ENCODE results near the gene CEP128. TPM values are rescaled to one million over a fixed set of nuclear protein-coding genes. Genes with fewer than 3 reads are reported as not detected.

Gene CEP128
- total RNA-seq, 1 experiment from 2014 or later = 12.0 TPM

DNA sequence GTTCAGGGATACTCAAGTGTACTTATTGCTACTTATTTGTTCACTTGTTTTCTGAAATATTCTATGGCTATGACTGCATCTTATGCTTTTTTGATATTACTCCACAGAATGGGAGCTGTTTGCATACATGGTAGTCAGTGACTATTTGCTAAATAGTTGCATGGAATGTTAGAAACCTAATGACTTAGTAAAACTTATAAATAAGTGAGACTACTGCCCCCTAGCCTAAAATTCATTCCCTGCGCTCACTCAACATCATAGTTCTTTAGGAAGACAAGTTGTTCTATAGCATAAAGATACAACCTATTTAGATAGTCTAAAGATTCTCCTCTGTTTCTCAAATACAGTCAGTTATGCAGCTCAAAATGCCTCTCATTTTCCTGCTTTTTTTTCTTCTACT lies 305.5 kb downstream of the CEP128 start (continued):
- TF ChIP-seq, protein P1, sequence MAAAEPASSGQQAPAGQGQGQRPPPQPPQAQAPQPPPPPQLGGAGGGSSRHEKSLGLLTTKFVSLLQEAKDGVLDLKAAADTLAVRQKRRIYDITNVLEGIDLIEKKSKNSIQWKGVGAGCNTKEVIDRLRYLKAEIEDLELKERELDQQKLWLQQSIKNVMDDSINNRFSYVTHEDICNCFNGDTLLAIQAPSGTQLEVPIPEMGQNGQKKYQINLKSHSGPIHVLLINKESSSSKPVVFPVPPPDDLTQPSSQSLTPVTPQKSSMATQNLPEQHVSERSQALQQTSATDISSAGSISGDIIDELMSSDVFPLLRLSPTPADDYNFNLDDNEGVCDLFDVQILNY (CRISPR knock-in tag; IDR thresholded peaks at IDR 0.05) = no peak
- TF ChIP-seq ETV6 (CRISPR knock-in tag; IDR thresholded peaks at IDR 0.05) (no peak), PRRX2 (CRISPR knock-in tag; IDR thresholded peaks at IDR 0.05) (no peak), RELA (CRISPR knock-in tag; IDR thresholded peaks at IDR 0.05; ENCODE audit: borderline replicate concordance) (no peak), NFYB (CRISPR knock-in tag; conservative IDR thresholded peaks at IDR 0.05; ENCODE audit: low read depth) (no peak), ELF4 (CRISPR knock-in tag; IDR thresholded peaks at IDR 0.05; ENCODE audit: low read depth) (no peak), IRF2 (CRISPR knock-in tag; IDR thresholded peaks at IDR 0.05; ENCODE audit: borderline replicate concordance, low read depth) (no peak)
- TF ChIP-seq, protein P2, sequence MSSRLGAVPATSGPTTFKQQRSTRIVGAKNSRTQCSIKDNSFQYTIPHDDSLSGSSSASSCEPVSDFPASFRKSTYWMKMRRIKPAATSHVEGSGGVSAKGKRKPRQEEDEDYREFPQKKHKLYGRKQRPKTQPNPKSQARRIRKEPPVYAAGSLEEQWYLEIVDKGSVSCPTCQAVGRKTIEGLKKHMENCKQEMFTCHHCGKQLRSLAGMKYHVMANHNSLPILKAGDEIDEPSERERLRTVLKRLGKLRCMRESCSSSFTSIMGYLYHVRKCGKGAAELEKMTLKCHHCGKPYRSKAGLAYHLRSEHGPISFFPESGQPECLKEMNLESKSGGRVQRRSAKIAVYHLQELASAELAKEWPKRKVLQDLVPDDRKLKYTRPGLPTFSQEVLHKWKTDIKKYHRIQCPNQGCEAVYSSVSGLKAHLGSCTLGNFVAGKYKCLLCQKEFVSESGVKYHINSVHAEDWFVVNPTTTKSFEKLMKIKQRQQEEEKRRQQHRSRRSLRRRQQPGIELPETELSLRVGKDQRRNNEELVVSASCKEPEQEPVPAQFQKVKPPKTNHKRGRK (CRISPR knock-in tag; IDR thresholded peaks at IDR 0.05; ENCODE audit: borderline replicate concordance) = no peak
- TF ChIP-seq, protein P3, sequence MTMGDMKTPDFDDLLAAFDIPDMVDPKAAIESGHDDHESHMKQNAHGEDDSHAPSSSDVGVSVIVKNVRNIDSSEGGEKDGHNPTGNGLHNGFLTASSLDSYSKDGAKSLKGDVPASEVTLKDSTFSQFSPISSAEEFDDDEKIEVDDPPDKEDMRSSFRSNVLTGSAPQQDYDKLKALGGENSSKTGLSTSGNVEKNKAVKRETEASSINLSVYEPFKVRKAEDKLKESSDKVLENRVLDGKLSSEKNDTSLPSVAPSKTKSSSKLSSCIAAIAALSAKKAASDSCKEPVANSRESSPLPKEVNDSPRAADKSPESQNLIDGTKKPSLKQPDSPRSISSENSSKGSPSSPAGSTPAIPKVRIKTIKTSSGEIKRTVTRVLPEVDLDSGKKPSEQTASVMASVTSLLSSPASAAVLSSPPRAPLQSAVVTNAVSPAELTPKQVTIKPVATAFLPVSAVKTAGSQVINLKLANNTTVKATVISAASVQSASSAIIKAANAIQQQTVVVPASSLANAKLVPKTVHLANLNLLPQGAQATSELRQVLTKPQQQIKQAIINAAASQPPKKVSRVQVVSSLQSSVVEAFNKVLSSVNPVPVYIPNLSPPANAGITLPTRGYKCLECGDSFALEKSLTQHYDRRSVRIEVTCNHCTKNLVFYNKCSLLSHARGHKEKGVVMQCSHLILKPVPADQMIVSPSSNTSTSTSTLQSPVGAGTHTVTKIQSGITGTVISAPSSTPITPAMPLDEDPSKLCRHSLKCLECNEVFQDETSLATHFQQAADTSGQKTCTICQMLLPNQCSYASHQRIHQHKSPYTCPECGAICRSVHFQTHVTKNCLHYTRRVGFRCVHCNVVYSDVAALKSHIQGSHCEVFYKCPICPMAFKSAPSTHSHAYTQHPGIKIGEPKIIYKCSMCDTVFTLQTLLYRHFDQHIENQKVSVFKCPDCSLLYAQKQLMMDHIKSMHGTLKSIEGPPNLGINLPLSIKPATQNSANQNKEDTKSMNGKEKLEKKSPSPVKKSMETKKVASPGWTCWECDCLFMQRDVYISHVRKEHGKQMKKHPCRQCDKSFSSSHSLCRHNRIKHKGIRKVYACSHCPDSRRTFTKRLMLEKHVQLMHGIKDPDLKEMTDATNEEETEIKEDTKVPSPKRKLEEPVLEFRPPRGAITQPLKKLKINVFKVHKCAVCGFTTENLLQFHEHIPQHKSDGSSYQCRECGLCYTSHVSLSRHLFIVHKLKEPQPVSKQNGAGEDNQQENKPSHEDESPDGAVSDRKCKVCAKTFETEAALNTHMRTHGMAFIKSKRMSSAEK (CRISPR knock-in tag; IDR thresholded peaks at IDR 0.05; ENCODE audit: borderline replicate concordance) = no peak

DNA sequence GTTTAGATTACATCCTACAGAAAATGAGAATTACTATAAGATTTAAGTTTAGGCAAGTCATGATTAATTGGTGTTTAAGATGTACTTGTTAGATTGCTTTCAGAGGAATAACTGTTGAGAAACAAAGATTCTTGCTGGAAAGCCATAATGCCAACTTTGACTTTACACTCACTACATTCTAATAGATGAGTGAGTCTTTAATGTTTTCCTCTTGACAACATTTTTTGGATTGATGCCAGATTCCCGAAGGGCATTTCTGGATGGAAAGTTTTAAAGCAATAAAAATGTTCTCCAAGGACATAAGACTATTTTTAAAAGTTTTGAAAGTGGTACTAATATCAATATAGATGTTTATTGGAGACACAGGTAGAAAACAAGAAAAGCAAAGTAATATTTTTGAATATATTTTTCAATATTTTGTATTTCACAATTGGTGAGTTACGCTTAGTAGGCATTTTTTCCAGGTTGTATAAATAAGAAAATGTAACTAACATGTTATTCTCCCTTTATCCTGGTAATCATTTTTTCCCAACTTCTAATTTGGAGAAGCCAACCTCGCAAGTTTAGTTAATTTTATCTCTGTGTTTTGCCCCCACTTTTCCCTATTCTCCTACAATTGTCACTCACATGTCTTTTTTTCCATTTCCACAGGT lies 307.3 kb downstream of the CEP128 start:
- Mint-ChIP-seq H3K36me3 (no peaks in the 10 kb centered on the region), H3K27ac (no peak overlapping the region; the same call in 1 of the 2 replicates), H3K4me3 (no peak overlapping the region), H3K9me3 (no peaks in the 10 kb centered on the region), H3K4me1 (peaks cover 5% of the 10 kb centered on the region; the same call in 1 of the 2 replicates), H3K27me3 (ENCODE audit: low read depth) (no peaks in the 10 kb centered on the region)
- ChIA-PET CTCF (interaction anchor here (0.6 kb wide), 1 partner anchor 37 kb away, joined by 5 read pairs; no protein-coding TSS in a partner anchor), POLR2A (no interaction called here)
- DNase-seq (ENCODE audit: low spot score) = no peak
- TF ChIP-seq PRRX2 (CRISPR knock-in tag; IDR thresholded peaks at IDR 0.05) = no peak
- TF ChIP-seq, protein P4, sequence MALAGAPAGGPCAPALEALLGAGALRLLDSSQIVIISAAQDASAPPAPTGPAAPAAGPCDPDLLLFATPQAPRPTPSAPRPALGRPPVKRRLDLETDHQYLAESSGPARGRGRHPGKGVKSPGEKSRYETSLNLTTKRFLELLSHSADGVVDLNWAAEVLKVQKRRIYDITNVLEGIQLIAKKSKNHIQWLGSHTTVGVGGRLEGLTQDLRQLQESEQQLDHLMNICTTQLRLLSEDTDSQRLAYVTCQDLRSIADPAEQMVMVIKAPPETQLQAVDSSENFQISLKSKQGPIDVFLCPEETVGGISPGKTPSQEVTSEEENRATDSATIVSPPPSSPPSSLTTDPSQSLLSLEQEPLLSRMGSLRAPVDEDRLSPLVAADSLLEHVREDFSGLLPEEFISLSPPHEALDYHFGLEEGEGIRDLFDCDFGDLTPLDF (CRISPR knock-in tag; IDR thresholded peaks at IDR 0.05) = no peak
- no peak for TF ChIP-seq CREB1 (CRISPR knock-in tag; IDR thresholded peaks at IDR 0.05)
- TF ChIP-seq, protein P5, sequence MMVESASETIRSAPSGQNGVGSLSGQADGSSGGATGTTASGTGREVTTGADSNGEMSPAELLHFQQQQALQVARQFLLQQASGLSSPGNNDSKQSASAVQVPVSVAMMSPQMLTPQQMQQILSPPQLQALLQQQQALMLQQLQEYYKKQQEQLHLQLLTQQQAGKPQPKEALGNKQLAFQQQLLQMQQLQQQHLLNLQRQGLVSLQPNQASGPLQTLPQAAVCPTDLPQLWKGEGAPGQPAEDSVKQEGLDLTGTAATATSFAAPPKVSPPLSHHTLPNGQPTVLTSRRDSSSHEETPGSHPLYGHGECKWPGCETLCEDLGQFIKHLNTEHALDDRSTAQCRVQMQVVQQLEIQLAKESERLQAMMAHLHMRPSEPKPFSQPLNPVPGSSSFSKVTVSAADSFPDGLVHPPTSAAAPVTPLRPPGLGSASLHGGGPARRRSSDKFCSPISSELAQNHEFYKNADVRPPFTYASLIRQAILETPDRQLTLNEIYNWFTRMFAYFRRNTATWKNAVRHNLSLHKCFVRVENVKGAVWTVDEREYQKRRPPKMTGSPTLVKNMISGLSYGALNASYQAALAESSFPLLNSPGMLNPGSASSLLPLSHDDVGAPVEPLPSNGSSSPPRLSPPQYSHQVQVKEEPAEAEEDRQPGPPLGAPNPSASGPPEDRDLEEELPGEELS (CRISPR knock-in tag; IDR thresholded peaks at IDR 0.05) = no peak
- TF ChIP-seq JAZF1 (CRISPR knock-in tag; IDR thresholded peaks at IDR 0.05) = no peak
- no peak for TF ChIP-seq ZNF416 (CRISPR knock-in tag; IDR thresholded peaks at IDR 0.05)
- no peak for TF ChIP-seq FOXK1 (CRISPR knock-in tag; IDR thresholded peaks at IDR 0.05)
- no peak for TF ChIP-seq NFYB (CRISPR knock-in tag; conservative IDR thresholded peaks at IDR 0.05; ENCODE audit: low read depth)
- TF ChIP-seq, protein P3 (CRISPR knock-in tag; IDR thresholded peaks at IDR 0.05; ENCODE audit: borderline replicate concordance) = no peak
- TF ChIP-seq, protein P2 (CRISPR knock-in tag; IDR thresholded peaks at IDR 0.05; ENCODE audit: borderline replicate concordance) = no peak
- no peak for TF ChIP-seq TEAD4 (CRISPR knock-in tag; IDR thresholded peaks at IDR 0.05)
- no peak for TF ChIP-seq TEAD1 (CRISPR knock-in tag; IDR thresholded peaks at IDR 0.05)
- ATAC-seq = no peak

All from WTC11 (cell line).